IMR-90 (cell line): Measurements from ENCODE around the gene PAX3. TPM values are rescaled to one million over a fixed set of nuclear protein-coding genes. Genes with fewer than 3 reads are reported as not detected.

Experiments used
- ATAC-seq: fragments of 200-7000 bp; cut with Tn5 transposase; 2 replicates; pipeline ENCODE4 v1.9.1; 2020; ENCODE audit warnings: low read depth, mild to moderate bottlenecking, moderate library complexity
- BruUV-seq: library from RNA; stranded (reverse); fragments of 400-500 nt; replicated peaks from 2 replicates; lab custom pipeline; 2021; lab: Mats Ljungman, UMichigan
- CTCF ChIA-PET: fragments of 300-600 bp; formaldehyde crosslinking; extraction: SDS; loops from one replicate; lab custom pipeline; 2021; ENCODE audit warnings: antibody characterized with exemption; lab: Yijun Ruan, JAX
- POLR2A ChIA-PET: fragments of 300-600 bp; sonication (Branson Sonifier 250); formaldehyde crosslinking; loops from one replicate; lab custom pipeline; 2022; ENCODE audit warnings: antibody characterized with exemption; ENCODE audit not compliant: unreplicated experiment; lab: Charles Lee
- DNase-seq: peaks from one replicate; pipeline ENCODE4 v3.0.0; 2013
- H2AFZ ChIP-seq: replicated peaks from 2 replicates; pipeline ENCODE3; 2013; ENCODE audit warnings: low read length, mild to moderate bottlenecking; ENCODE audit not compliant: poor library complexity
- H2AK5ac ChIP-seq: 2 replicates; pipeline ENCODE4 v1.6.1; 2013; ENCODE audit warnings: low read depth, low read length, inconsistent platforms
- H2AK9ac ChIP-seq: replicated peaks from 2 replicates; pipeline ENCODE3; 2013; ENCODE audit warnings: mild to moderate bottlenecking, low read depth, low read length, moderate library complexity; ENCODE audit not compliant: poor library complexity
- H2BK120ac ChIP-seq: 2 replicates; pipeline ENCODE4 v1.6.1; 2013; ENCODE audit warnings: low read depth, low read length, inconsistent platforms
- H2BK15ac ChIP-seq: 3 replicates; pipeline ENCODE4 v1.6.1; 2013; ENCODE audit warnings: low read depth, low read length, inconsistent platforms
- H2BK20ac ChIP-seq: 2 replicates; pipeline ENCODE4 v1.6.1; 2013; ENCODE audit warnings: low read depth, mild to moderate bottlenecking, inconsistent platforms, low read length, moderate library complexity
- H2BK5ac ChIP-seq: 2 replicates; pipeline ENCODE4 v1.6.1; 2013; ENCODE audit warnings: mild to moderate bottlenecking, low read depth, low read length, inconsistent platforms; ENCODE audit not compliant: poor library complexity, severe bottlenecking
- H3K14ac ChIP-seq: replicated peaks from 2 replicates; pipeline ENCODE4 v1.6.1; 2013; ENCODE audit warnings: low read depth, low read length, inconsistent platforms
- H3K18ac ChIP-seq: 2 replicates; pipeline ENCODE4 v1.6.1; 2013; ENCODE audit warnings: low read depth, low read length, control low read depth
- H3K23ac ChIP-seq: 2 replicates; pipeline ENCODE4 v1.6.1; 2013; ENCODE audit warnings: low read depth, low read length, inconsistent platforms
- H3K27ac ChIP-seq: 2 replicates; pipeline ENCODE4 v1.5.1; 2013; ENCODE audit warnings: mild to moderate bottlenecking, control low read depth, low read length; ENCODE audit not compliant: insufficient read depth
- H3K27me3 ChIP-seq: 2 replicates; pipeline ENCODE4 v1.6.1; 2013; ENCODE audit warnings: low read length; ENCODE audit not compliant: control insufficient read depth, insufficient read depth
- H3K36me3 ChIP-seq: 2 replicates; pipeline ENCODE4 v1.6.1; 2013; ENCODE audit warnings: low read length, mixed read lengths; ENCODE audit not compliant: control insufficient read depth, insufficient read depth
- H3K4ac ChIP-seq: 2 replicates; pipeline ENCODE4 v1.6.1; 2013; ENCODE audit warnings: low read depth, low read length, inconsistent platforms
- H3K4me1 ChIP-seq: 2 replicates; pipeline ENCODE4 v1.6.1; 2013; ENCODE audit warnings: low read length, mixed read lengths; ENCODE audit not compliant: control insufficient read depth, insufficient read depth
- H3K4me2 ChIP-seq: 2 replicates; pipeline ENCODE4 v1.6.1; 2013; ENCODE audit warnings: low read depth, mild to moderate bottlenecking, control low read depth, low read length, moderate library complexity
- H3K4me3 ChIP-seq: 2 replicates; pipeline ENCODE4 v1.5.1; 2013; ENCODE audit warnings: low read depth, mild to moderate bottlenecking, control low read depth, low read length, moderate library complexity; ENCODE audit not compliant: insufficient read depth
- H3K56ac ChIP-seq: 2 replicates; pipeline ENCODE4 v1.6.1; 2013; ENCODE audit warnings: low read length, inconsistent platforms; ENCODE audit not compliant: insufficient read depth; ENCODE audit errors: extremely low read depth
- H3K79me1 ChIP-seq, 2 experiments: 2 replicates each; pipeline ENCODE4 v1.6.1; 2013; ENCODE audit warnings: low read length in 2 of 2, inconsistent platforms in 1 of 2, low read depth in 1 of 2
- H3K9ac ChIP-seq: 2 replicates; pipeline ENCODE4 v1.6.1; 2013; ENCODE audit warnings: low read depth, low read length, control low read depth
- H3K9me1 ChIP-seq: 2 replicates; pipeline ENCODE4 v1.6.1; 2013; ENCODE audit warnings: low read length, inconsistent platforms; ENCODE audit not compliant: insufficient read depth
- H3K9me3 ChIP-seq: 2 replicates; pipeline ENCODE4 v1.6.1; 2013; ENCODE audit warnings: low read length; ENCODE audit not compliant: control insufficient read depth, insufficient read depth
- H4K20me1 ChIP-seq: 2 replicates; pipeline ENCODE4 v1.6.1; 2013; ENCODE audit warnings: low read length, inconsistent platforms; ENCODE audit not compliant: insufficient read depth
- H4K5ac ChIP-seq: 2 replicates; pipeline ENCODE4 v1.6.1; 2013; ENCODE audit warnings: mild to moderate bottlenecking, low read depth, low read length, control low read depth
- H4K8ac ChIP-seq, 2 experiments: 2 replicates each; pipeline ENCODE4 v1.6.1; 2013; ENCODE audit warnings: low read depth in 2 of 2, low read length in 2 of 2, control low read depth in 1 of 2, inconsistent platforms in 1 of 2
- H4K91ac ChIP-seq: 2 replicates; pipeline ENCODE4 v1.6.1; 2013; ENCODE audit warnings: low read depth, low read length, inconsistent platforms; ENCODE audit not compliant: insufficient read depth
- CHD1 ChIP-seq: IDR thresholded peaks from 2 replicates; pipeline ENCODE4 v1.6.1; 2012; ENCODE audit warnings: low read depth, low read length, improper control_type of control experiment
- FOS ChIP-seq: fragments of 150-350 bp; IDR thresholded peaks from 2 replicates; pipeline ENCODE4 v1.6.1; 2016; ENCODE audit warnings: low read depth, low read length
- MAZ ChIP-seq: IDR thresholded peaks from 2 replicates; pipeline ENCODE4 v1.6.1; 2012; ENCODE audit warnings: low read depth, mild to moderate bottlenecking, low read length, improper control_type of control experiment, moderate library complexity, borderline replicate concordance
- MXI1 ChIP-seq: IDR thresholded peaks from 2 replicates; pipeline ENCODE4 v1.6.1; 2012; ENCODE audit warnings: low read depth, mild to moderate bottlenecking, low read length, moderate library complexity, borderline replicate concordance
- RAD21 ChIP-seq: IDR thresholded peaks from 2 replicates; pipeline ENCODE4 v1.6.1; 2012; ENCODE audit warnings: low read length, improper control_type of control experiment
- RFX5 ChIP-seq: IDR thresholded peaks from 2 replicates; pipeline ENCODE4 v1.8.0; 2012; ENCODE audit warnings: low read depth, mild to moderate bottlenecking, low read length, moderate library complexity
- SMC3 ChIP-seq: fragments of 150-350 bp; IDR thresholded peaks from 2 replicates; pipeline ENCODE4 v1.6.1; 2016; ENCODE audit warnings: low read depth, mild to moderate bottlenecking, antibody characterized with exemption, low read length, moderate library complexity
- WGBS, 2 experiments: methylation state at CpG; one replicate each; pipeline versions ENCODE4 v1.1.5 to v1.1.7; 2013; ENCODE audit warnings: missing lambda C conversion rate in 2 of 2; ENCODE audit not compliant: insufficient read length in 1 of 2; ENCODE audit errors: extremely low coverage in 2 of 2; 5-methylcytosine and 5-hydroxymethylcytosine counted together
- dilution Hi-C: fragments of 300-500 bp; cut with HindIII; formaldehyde crosslinking; loops from one replicate; pipeline ENCODE4 v1.14.3; 2018; ENCODE audit warnings: low sequenced_read_pairs; ENCODE audit not compliant: unreplicated experiment
- in situ Hi-C: fragments of 300-500 bp; cut with MboI; formaldehyde crosslinking; loops from 3 replicates; pipeline ENCODE4 v1.14.3; 2019; ENCODE audit warnings: low sequenced_read_pairs, inconsistent platforms, mixed read lengths
- intact Hi-C: fragments of 100-400 bp; cut with micrococcal nuclease; formaldehyde crosslinking; loops from 2 replicates; pipeline ENCODE4 v1.10.0; 2022
- polyA plus RNA-seq, 3 experiments: library from polyadenylated mRNA; depleted of rRNA; stranded (reverse); fragments of >200 nt; gene quantifications; 2 replicates each; pipeline ENCODE4 v1.2.3, GENCODE V29; 2012; ENCODE audit warnings: low replicate concordance in 1 of 3
- total RNA-seq: library from RNA; depleted of rRNA; stranded (reverse); fragments of >200 nt; gene quantifications from 2 replicates; pipeline ENCODE4 v1.2.3, GENCODE V29; 2012
- TF ChIP-seq, protein P1 (sequence below): conservative IDR thresholded peaks from 2 replicates; pipeline ENCODE4 v1.5.1; 2012; ENCODE audit warnings: mild to moderate bottlenecking, low read depth, low read length, improper control_type of control experiment
- TF ChIP-seq, protein P2 (sequence below): fragments of 150-350 bp; IDR thresholded peaks from 2 replicates; pipeline ENCODE4 v1.6.1; 2016; ENCODE audit warnings: low read depth, mild to moderate bottlenecking, low read length, moderate library complexity, borderline replicate concordance

PAX3 gene
- total and polyA plus RNA-seq, 2 of the 4 experiments (the other 2 are of a cell fraction), result not detected

DNA sequence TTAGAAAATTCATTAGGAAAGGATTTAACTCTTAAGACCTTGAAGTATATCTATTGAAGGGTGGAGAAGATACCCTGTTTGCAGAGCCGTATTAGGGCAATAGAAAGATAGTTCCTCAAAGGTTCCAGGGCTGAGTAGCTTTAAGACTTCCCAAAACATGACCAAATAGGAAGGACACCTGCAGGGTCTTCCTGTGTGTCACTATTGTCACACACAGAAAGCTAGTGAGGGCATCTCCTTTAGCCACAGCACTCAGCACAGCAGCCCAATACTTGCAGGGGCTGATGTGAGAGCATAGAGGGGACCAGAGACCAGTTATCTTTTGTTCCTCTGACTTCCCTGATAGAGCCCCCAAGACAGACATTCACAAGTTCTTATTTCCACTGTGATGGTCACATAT lies 93.7 kb downstream of the PAX3 start:
- Histone ChIP-seq H2AK9ac (no peak overlapping the region), H2BK15ac (no peak overlapping the region), H2BK20ac (no peak overlapping the region), H4K5ac (no peak overlapping the region), H3K27ac (no peak overlapping the region), H2BK5ac (no peak overlapping the region), H4K8ac (no peak overlapping the region), H3K18ac (no peak overlapping the region), H3K79me1 (no peaks in the 10 kb centered on the region), H3K4me1 (no peaks in the 10 kb centered on the region), H3K4ac (no peak overlapping the region), H2AK5ac (no peak overlapping the region), H4K91ac (no peak overlapping the region), H2AFZ (no peak overlapping the region), H3K9ac (no peak overlapping the region), H3K23ac (no peak overlapping the region), H4K20me1 (no peaks in the 10 kb centered on the region), H2BK120ac (no peak overlapping the region), H3K27me3 (no peaks in the 10 kb centered on the region), H3K4me3 (no peak overlapping the region), H3K36me3 (no peaks in the 10 kb centered on the region), H3K4me2 (no peak overlapping the region), H3K14ac (no peak overlapping the region), H3K9me1 (no peaks in the 10 kb centered on the region), H3K56ac (no peak overlapping the region), H3K9me3 (no peaks in the 10 kb centered on the region)
- BruUV-seq, result no TSS peak
- ATAC-seq, result no peak
- no peak for DNase-seq
- no peak for TF ChIP-seq MXI1
- TF ChIP-seq RFX5, result no peak
- TF ChIP-seq, protein P1, sequence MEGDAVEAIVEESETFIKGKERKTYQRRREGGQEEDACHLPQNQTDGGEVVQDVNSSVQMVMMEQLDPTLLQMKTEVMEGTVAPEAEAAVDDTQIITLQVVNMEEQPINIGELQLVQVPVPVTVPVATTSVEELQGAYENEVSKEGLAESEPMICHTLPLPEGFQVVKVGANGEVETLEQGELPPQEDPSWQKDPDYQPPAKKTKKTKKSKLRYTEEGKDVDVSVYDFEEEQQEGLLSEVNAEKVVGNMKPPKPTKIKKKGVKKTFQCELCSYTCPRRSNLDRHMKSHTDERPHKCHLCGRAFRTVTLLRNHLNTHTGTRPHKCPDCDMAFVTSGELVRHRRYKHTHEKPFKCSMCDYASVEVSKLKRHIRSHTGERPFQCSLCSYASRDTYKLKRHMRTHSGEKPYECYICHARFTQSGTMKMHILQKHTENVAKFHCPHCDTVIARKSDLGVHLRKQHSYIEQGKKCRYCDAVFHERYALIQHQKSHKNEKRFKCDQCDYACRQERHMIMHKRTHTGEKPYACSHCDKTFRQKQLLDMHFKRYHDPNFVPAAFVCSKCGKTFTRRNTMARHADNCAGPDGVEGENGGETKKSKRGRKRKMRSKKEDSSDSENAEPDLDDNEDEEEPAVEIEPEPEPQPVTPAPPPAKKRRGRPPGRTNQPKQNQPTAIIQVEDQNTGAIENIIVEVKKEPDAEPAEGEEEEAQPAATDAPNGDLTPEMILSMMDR, result no peak
- TF ChIP-seq CHD1, result no peak
- TF ChIP-seq, protein P2, sequence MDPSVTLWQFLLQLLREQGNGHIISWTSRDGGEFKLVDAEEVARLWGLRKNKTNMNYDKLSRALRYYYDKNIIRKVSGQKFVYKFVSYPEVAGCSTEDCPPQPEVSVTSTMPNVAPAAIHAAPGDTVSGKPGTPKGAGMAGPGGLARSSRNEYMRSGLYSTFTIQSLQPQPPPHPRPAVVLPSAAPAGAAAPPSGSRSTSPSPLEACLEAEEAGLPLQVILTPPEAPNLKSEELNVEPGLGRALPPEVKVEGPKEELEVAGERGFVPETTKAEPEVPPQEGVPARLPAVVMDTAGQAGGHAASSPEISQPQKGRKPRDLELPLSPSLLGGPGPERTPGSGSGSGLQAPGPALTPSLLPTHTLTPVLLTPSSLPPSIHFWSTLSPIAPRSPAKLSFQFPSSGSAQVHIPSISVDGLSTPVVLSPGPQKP, result no peak
- TF ChIP-seq MAZ, result no peak
- TF ChIP-seq RAD21, result no peak
- TF ChIP-seq FOS, result no peak
- no peak for TF ChIP-seq SMC3
- intact Hi-C loops, result no loop called here
- in situ Hi-C loops, result no loop called here
- ChIA-PET POLR2A (no interaction called here), CTCF (no interaction called here)
- no CpG with 5 or more reads among the region's 1 CpG for WGBS, 2 experiments
- dilution Hi-C loops, result no loop called here
